ENCODE data around the gene ISCU.

- TF ChIP-seq CEBPB (IDR thresholded peaks at IDR 0.05) (no peak), EP300 (IDR thresholded peaks at IDR 0.05; ENCODE audit: borderline replicate concordance) (no peak), RAD21 (IDR thresholded peaks at IDR 0.05; ENCODE audit: low read depth) (no peak), TEAD4 (IDR thresholded peaks at IDR 0.05) (no peak), CREB1 (IDR thresholded peaks at IDR 0.05; ENCODE audit: low read depth) (no peak), NFIC (IDR thresholded peaks at IDR 0.05) (no peak), TAF1 (IDR thresholded peaks at IDR 0.05; ENCODE audit: low read depth) (no peak), FOXM1 (IDR thresholded peaks at IDR 0.05; ENCODE audit: borderline replicate concordance, low read depth) (no peak)
- TF ChIP-seq, protein P1, sequence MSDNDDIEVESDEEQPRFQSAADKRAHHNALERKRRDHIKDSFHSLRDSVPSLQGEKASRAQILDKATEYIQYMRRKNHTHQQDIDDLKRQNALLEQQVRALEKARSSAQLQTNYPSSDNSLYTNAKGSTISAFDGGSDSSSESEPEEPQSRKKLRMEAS (IDR thresholded peaks at IDR 0.05) = no peak
- TF ChIP-seq, protein P2, sequence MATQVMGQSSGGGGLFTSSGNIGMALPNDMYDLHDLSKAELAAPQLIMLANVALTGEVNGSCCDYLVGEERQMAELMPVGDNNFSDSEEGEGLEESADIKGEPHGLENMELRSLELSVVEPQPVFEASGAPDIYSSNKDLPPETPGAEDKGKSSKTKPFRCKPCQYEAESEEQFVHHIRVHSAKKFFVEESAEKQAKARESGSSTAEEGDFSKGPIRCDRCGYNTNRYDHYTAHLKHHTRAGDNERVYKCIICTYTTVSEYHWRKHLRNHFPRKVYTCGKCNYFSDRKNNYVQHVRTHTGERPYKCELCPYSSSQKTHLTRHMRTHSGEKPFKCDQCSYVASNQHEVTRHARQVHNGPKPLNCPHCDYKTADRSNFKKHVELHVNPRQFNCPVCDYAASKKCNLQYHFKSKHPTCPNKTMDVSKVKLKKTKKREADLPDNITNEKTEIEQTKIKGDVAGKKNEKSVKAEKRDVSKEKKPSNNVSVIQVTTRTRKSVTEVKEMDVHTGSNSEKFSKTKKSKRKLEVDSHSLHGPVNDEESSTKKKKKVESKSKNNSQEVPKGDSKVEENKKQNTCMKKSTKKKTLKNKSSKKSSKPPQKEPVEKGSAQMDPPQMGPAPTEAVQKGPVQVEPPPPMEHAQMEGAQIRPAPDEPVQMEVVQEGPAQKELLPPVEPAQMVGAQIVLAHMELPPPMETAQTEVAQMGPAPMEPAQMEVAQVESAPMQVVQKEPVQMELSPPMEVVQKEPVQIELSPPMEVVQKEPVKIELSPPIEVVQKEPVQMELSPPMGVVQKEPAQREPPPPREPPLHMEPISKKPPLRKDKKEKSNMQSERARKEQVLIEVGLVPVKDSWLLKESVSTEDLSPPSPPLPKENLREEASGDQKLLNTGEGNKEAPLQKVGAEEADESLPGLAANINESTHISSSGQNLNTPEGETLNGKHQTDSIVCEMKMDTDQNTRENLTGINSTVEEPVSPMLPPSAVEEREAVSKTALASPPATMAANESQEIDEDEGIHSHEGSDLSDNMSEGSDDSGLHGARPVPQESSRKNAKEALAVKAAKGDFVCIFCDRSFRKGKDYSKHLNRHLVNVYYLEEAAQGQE (IDR thresholded peaks at IDR 0.05; ENCODE audit: low read depth) = no peak
Measured at GRCh38 chr12:108527166-108527496, 35.3 kb upstream of the ISCU start.

Measured in Ishikawa (cell line).